ENCODE measurements around the gene AKAP6.

DNA sequence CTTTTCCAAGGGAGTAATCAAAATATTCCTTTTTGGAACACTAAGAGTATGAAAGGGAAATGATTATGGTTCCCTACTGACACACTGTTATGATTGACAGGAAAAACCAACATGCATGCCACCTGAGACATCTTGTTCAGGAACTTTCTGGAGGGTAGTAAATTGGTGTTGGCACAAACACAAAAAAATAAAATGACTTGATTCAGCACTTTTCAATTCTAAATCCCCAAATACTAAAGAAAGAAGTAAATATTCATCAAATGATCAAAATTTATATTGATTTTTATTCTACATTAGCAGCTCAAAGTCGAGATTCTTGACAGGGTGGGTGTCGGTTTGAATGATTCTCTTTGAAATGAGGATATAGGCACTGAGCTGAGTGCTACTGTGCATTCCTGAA, 338.2 kb downstream of the AKAP6 start:
- TF ChIP-seq POLR2A (IDR thresholded peaks at IDR 0.05; ENCODE audit: borderline replicate concordance, extremely low read depth, insufficient read depth, insufficient read length): no peak
- TF ChIP-seq, protein P1, sequence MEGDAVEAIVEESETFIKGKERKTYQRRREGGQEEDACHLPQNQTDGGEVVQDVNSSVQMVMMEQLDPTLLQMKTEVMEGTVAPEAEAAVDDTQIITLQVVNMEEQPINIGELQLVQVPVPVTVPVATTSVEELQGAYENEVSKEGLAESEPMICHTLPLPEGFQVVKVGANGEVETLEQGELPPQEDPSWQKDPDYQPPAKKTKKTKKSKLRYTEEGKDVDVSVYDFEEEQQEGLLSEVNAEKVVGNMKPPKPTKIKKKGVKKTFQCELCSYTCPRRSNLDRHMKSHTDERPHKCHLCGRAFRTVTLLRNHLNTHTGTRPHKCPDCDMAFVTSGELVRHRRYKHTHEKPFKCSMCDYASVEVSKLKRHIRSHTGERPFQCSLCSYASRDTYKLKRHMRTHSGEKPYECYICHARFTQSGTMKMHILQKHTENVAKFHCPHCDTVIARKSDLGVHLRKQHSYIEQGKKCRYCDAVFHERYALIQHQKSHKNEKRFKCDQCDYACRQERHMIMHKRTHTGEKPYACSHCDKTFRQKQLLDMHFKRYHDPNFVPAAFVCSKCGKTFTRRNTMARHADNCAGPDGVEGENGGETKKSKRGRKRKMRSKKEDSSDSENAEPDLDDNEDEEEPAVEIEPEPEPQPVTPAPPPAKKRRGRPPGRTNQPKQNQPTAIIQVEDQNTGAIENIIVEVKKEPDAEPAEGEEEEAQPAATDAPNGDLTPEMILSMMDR (IDR thresholded peaks at IDR 0.05 in 2 of 3, conservative IDR thresholded peaks at IDR 0.05 in 1 of 3; ENCODE audit: borderline replicate concordance in 1 of 3, insufficient read depth in 1 of 3, low read depth in 2 of 3, low read length in 2 of 3): no peak
- TF ChIP-seq SIN3A (IDR thresholded peaks at IDR 0.05; ENCODE audit: low read depth): no peak
- TF ChIP-seq YY1 (IDR thresholded peaks at IDR 0.05; ENCODE audit: extremely low read depth, insufficient replicate concordance, low read depth, low read length): no peak
